ENCODE measurements around the gene CMIP. TPM values are rescaled to one million over a fixed set of nuclear protein-coding genes. Genes with fewer than 3 reads are reported as not detected.
A peak's percentile ranks its signal among the peaks of the same experiment; 100 is the strongest.

Gene CMIP
- total RNA-seq, 1 experiment from 2014 or later = 63.7 TPM

DNA sequence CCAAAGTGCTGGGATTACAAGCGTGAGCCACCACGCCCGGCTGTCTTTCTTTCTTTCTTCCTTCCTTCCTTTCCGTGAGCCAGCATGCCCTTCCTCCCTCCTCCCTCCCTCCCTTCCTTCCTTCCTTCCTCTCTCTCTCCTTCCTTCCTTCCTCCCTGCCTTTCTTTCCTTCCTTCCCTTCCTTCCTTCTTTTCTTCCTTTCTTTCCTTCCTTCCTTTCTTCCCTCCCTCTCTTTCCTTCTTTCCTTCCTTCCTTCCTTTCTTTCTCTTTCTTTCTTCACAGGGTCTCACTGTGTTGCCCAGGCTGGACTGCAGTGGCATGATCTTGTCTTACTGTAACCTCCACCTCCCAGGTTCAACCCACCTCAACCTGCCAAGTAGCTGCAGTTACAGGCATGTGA lies 283.8 kb downstream of the CMIP start:
- Mint-ChIP-seq H3K27me3 (ENCODE audit: low read depth) (no peaks in the 10 kb centered on the region), H3K27ac (no peak overlapping the region; the same call in 1 of the 2 replicates), H3K36me3 (peaks cover 4% of the 10 kb centered on the region), H3K4me3 (no peak overlapping the region), H3K9me3 (peaks cover 7% of the 10 kb centered on the region; the same call in 1 of the 2 replicates), H3K4me1 (peaks cover 41% of the 10 kb centered on the region)
- ChIA-PET POLR2A (no interaction called here), CTCF (interaction anchor here (2.3 kb wide), 1 partner anchor 105 kb away, joined by 10 read pairs; no protein-coding TSS in a partner anchor)
- DNase-seq (ENCODE audit: low spot score) (no peak), ATAC-seq (no peak)
- TF ChIP-seq ETV6 (CRISPR knock-in tag; IDR thresholded peaks at IDR 0.05) = no peak
- TF ChIP-seq, protein P1, sequence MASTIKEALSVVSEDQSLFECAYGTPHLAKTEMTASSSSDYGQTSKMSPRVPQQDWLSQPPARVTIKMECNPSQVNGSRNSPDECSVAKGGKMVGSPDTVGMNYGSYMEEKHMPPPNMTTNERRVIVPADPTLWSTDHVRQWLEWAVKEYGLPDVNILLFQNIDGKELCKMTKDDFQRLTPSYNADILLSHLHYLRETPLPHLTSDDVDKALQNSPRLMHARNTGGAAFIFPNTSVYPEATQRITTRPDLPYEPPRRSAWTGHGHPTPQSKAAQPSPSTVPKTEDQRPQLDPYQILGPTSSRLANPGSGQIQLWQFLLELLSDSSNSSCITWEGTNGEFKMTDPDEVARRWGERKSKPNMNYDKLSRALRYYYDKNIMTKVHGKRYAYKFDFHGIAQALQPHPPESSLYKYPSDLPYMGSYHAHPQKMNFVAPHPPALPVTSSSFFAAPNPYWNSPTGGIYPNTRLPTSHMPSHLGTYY (CRISPR knock-in tag; IDR thresholded peaks at IDR 0.05) = no peak
- TF ChIP-seq ZNF121 (CRISPR knock-in tag; IDR thresholded peaks at IDR 0.05) = peak; percentile 13; the same call in 1 of the 2 replicates
- no peak for TF ChIP-seq ZNF396 (CRISPR knock-in tag; IDR thresholded peaks at IDR 0.05; ENCODE audit: borderline replicate concordance)
- TF ChIP-seq, protein P2, sequence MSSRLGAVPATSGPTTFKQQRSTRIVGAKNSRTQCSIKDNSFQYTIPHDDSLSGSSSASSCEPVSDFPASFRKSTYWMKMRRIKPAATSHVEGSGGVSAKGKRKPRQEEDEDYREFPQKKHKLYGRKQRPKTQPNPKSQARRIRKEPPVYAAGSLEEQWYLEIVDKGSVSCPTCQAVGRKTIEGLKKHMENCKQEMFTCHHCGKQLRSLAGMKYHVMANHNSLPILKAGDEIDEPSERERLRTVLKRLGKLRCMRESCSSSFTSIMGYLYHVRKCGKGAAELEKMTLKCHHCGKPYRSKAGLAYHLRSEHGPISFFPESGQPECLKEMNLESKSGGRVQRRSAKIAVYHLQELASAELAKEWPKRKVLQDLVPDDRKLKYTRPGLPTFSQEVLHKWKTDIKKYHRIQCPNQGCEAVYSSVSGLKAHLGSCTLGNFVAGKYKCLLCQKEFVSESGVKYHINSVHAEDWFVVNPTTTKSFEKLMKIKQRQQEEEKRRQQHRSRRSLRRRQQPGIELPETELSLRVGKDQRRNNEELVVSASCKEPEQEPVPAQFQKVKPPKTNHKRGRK (CRISPR knock-in tag; IDR thresholded peaks at IDR 0.05; ENCODE audit: borderline replicate concordance) = peak; percentile 93; the same call in 1 of the 2 replicates
- TF ChIP-seq FOXK1 (CRISPR knock-in tag; IDR thresholded peaks at IDR 0.05) = no peak

DNA sequence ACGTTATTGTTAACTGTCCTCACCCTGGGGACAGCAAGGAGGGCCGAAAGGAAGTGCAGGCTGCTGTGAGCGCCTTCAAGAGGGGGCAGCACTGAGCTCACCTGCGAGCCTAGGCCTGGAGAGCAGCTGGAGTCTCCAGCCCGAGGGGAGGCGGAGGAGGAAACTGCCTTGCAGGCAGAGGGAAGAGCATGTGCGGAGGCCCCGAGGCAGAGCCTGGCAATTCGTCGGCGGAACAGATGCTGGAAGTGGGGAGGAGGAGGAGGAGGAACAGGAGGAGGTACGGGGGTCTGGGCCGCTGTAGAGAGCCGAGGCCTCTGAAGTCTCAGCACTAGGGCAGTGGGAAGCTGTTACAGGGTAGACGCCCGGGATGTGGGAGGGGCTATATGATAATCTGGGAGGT lies 284.8 kb downstream of the CMIP start:
- H3K36me3 Mint-ChIP-seq = peaks cover 4% of the 10 kb centered on the region
- H3K4me3 Mint-ChIP-seq = peak overlapping the region; percentile 24
- POLR2A ChIA-PET = interaction anchor here (0.7 kb wide), 2 partner anchors 415 to 635 kb away, joined by 4 read pairs; partner anchors contain the start of gene GAN
- peaks cover 10% of the 10 kb centered on the region; the same call in 1 of the 2 replicates for H3K9me3 Mint-ChIP-seq
- H3K27me3 Mint-ChIP-seq (ENCODE audit: low read depth) = no peaks in the 10 kb centered on the region
- H3K4me1 Mint-ChIP-seq = peaks cover 39% of the 10 kb centered on the region
- 0 out of 2 replicates have a peak, but pooled peaks have one; percentile 36 for TF ChIP-seq PRRX2 (CRISPR knock-in tag; IDR thresholded peaks at IDR 0.05)
- TF ChIP-seq MXD4 (CRISPR knock-in tag; IDR thresholded peaks at IDR 0.05; ENCODE audit: borderline replicate concordance) = peak; percentile 81; the same call in 1 of the 2 replicates
- TF ChIP-seq ZNF416 (CRISPR knock-in tag; IDR thresholded peaks at IDR 0.05) = 0 out of 2 replicates have a peak, but pooled peaks have one; percentile 35
- no peak for TF ChIP-seq KAT7 (CRISPR knock-in tag; IDR thresholded peaks at IDR 0.05; ENCODE audit: borderline replicate concordance)
- no peak for TF ChIP-seq NR3C1 (CRISPR knock-in tag; conservative IDR thresholded peaks at IDR 0.05; ENCODE audit: low read depth)
- TF ChIP-seq SMAD3 (CRISPR knock-in tag; IDR thresholded peaks at IDR 0.05; ENCODE audit: borderline replicate concordance) = 0 out of 2 replicates have a peak, but pooled peaks have one; percentile 16
- peak overlapping the region; percentile 86 for H3K27ac Mint-ChIP-seq
- peak; percentile 49 for DNase-seq (ENCODE audit: low spot score)
- peak; percentile 26 for ATAC-seq
- CTCF ChIA-PET = interaction anchor here (0.6 to 3.0 kb wide), 47 partner anchors 8 to 693 kb away, joined by 3 to 26 read pairs (median 4); partner anchors contain the start of genes ATMIN, GAN, MPHOSPH6 and PLCG2

DNA sequence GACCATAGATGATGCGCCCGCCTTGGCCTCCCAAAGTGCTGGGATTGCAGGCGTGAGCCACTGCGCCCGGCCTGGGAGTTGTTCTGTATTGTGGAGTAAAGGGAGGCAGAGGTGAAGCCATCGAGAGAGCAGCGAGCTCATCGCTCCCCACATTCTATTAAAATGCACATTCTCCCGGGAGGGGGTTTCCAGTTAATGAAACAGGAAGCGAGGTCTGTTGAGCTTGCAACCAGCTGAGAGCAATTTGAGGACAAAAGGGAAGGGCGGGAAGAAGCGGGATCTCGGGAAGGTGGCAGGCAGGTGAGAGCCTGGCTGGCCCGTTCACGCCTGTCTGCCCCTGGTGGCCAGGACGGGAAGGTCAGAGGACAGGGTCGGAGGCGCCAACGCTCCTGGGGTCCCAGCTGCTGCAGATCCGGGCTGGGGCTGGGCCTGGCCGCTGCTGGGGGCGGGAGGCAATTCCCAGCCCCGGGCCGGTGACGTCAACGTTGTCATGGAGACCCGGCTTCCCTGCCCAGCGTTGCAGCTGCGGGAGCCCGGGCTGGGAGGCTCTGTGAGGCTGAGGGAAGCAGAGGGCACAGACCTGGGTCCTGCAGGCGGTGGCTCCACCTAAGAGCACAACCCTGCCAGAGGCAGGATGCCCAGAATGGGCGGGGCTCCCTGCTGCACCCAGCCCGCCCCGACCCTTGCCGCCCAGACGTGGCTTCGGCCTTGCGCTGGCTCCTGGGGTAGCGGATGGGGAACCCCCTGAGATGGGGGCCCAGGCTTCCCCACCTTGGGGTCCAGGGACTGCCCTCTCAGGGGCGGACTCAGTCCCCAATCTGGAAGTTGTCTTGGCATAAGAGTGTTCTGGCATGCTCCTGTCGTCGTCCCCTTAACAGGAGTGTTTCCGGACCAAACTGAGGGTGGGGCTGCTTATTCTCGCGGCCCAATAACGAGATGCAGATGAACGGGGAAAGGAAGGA lies 285.8 kb downstream of the CMIP start:
- H3K36me3 Mint-ChIP-seq = peaks cover 4% of the 10 kb centered on the region
- H3K4me3 Mint-ChIP-seq = peak overlapping the region; percentile 64
- ChIA-PET POLR2A (interaction anchor here (0.6 to 0.7 kb wide), 2 partner anchors 78 to 416 kb away, joined by 3 to 4 read pairs; partner anchors contain the start of gene GAN), CTCF (interaction anchor here (0.5 to 3.0 kb wide), 55 partner anchors 8 to 806 kb away, joined by 3 to 26 read pairs (median 3); partner anchors contain the start of genes ATMIN, GAN, MPHOSPH6 and PLCG2)
- DNase-seq (ENCODE audit: low spot score) = peak; percentile 99
- H3K4me1 Mint-ChIP-seq = peaks cover 30% of the 10 kb centered on the region
- ATAC-seq = peak; percentile 96
- H3K9me3 Mint-ChIP-seq = peaks cover 10% of the 10 kb centered on the region; the same call in 1 of the 2 replicates
- no peaks in the 10 kb centered on the region for H3K27me3 Mint-ChIP-seq (ENCODE audit: low read depth)
- peak overlapping the region; percentile 96 for H3K27ac Mint-ChIP-seq
- TF ChIP-seq, protein P3, sequence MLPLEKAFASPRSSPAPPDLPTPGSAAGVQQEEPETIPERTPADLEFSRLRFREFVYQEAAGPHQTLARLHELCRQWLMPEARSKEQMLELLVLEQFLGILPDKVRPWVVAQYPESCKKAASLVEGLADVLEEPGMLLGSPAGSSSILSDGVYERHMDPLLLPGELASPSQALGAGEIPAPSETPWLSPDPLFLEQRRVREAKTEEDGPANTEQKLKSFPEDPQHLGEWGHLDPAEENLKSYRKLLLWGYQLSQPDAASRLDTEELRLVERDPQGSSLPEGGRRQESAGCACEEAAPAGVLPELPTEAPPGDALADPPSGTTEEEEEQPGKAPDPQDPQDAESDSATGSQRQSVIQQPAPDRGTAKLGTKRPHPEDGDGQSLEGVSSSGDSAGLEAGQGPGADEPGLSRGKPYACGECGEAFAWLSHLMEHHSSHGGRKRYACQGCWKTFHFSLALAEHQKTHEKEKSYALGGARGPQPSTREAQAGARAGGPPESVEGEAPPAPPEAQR (CRISPR knock-in tag; IDR thresholded peaks at IDR 0.05) = 0 out of 2 replicates have a peak, but pooled peaks have one; percentile 54
- TF ChIP-seq, protein P4, sequence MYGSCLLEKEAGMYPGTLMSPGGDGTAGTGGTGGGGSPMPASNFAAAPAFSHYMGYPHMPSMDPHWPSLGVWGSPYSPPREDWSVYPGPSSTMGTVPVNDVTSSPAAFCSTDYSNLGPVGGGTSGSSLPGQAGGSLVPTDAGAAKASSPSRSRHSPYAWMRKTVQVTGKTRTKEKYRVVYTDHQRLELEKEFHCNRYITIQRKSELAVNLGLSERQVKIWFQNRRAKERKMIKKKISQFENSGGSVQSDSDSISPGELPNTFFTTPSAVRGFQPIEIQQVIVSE (CRISPR knock-in tag; IDR thresholded peaks at IDR 0.05; ENCODE audit: borderline replicate concordance) = no peak
- TF ChIP-seq, protein P5, sequence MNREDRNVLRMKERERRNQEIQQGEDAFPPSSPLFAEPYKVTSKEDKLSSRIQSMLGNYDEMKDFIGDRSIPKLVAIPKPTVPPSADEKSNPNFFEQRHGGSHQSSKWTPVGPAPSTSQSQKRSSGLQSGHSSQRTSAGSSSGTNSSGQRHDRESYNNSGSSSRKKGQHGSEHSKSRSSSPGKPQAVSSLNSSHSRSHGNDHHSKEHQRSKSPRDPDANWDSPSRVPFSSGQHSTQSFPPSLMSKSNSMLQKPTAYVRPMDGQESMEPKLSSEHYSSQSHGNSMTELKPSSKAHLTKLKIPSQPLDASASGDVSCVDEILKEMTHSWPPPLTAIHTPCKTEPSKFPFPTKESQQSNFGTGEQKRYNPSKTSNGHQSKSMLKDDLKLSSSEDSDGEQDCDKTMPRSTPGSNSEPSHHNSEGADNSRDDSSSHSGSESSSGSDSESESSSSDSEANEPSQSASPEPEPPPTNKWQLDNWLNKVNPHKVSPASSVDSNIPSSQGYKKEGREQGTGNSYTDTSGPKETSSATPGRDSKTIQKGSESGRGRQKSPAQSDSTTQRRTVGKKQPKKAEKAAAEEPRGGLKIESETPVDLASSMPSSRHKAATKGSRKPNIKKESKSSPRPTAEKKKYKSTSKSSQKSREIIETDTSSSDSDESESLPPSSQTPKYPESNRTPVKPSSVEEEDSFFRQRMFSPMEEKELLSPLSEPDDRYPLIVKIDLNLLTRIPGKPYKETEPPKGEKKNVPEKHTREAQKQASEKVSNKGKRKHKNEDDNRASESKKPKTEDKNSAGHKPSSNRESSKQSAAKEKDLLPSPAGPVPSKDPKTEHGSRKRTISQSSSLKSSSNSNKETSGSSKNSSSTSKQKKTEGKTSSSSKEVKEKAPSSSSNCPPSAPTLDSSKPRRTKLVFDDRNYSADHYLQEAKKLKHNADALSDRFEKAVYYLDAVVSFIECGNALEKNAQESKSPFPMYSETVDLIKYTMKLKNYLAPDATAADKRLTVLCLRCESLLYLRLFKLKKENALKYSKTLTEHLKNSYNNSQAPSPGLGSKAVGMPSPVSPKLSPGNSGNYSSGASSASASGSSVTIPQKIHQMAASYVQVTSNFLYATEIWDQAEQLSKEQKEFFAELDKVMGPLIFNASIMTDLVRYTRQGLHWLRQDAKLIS (CRISPR knock-in tag; IDR thresholded peaks at IDR 0.05; ENCODE audit: borderline replicate concordance) = no peak; the same call in 1 of the 2 replicates
- TF ChIP-seq ZBTB21 (CRISPR knock-in tag; IDR thresholded peaks at IDR 0.05; ENCODE audit: borderline replicate concordance) = peak; percentile 80; the same call in 1 of the 2 replicates
- no peak for TF ChIP-seq ZNF219 (CRISPR knock-in tag; IDR thresholded peaks at IDR 0.05; ENCODE audit: borderline replicate concordance)
- TF ChIP-seq ATF1 (CRISPR knock-in tag; IDR thresholded peaks at IDR 0.05) = no peak
- TF ChIP-seq ZNF423 (CRISPR knock-in tag; IDR thresholded peaks at IDR 0.05) = 0 out of 2 replicates have a peak, but pooled peaks have one; percentile 3

Measured in WTC11 (cell line).